ENCODE results near the gene GUCY2C.

Gene GUCY2C

GRCh38 chr12:14668591-14668990 lies 27.8 kb downstream of the GUCY2C start:
- H3K4me3 ChIP-seq (IDR thresholded peaks at IDR 0.05; ENCODE audit: insufficient read depth, low read depth, low read length), result no peak overlapping the region
- H3K4me1 ChIP-seq (ENCODE audit: low read depth, poor library complexity, severe bottlenecking), result no peaks in the 10 kb centered on the region
- H3K36me3 ChIP-seq (ENCODE audit: insufficient read depth), result no peaks in the 10 kb centered on the region
- TF ChIP-seq, protein P1, sequence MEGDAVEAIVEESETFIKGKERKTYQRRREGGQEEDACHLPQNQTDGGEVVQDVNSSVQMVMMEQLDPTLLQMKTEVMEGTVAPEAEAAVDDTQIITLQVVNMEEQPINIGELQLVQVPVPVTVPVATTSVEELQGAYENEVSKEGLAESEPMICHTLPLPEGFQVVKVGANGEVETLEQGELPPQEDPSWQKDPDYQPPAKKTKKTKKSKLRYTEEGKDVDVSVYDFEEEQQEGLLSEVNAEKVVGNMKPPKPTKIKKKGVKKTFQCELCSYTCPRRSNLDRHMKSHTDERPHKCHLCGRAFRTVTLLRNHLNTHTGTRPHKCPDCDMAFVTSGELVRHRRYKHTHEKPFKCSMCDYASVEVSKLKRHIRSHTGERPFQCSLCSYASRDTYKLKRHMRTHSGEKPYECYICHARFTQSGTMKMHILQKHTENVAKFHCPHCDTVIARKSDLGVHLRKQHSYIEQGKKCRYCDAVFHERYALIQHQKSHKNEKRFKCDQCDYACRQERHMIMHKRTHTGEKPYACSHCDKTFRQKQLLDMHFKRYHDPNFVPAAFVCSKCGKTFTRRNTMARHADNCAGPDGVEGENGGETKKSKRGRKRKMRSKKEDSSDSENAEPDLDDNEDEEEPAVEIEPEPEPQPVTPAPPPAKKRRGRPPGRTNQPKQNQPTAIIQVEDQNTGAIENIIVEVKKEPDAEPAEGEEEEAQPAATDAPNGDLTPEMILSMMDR (conservative IDR thresholded peaks at IDR 0.05; ENCODE audit: low read depth, low read length), result no peak
- no peak overlapping the region for H3K4me2 ChIP-seq
- H3K9ac ChIP-seq, result no peak overlapping the region
- H4K20me1 ChIP-seq (ENCODE audit: insufficient read depth), result no peaks in the 10 kb centered on the region
- H3K79me2 ChIP-seq (ENCODE audit: insufficient read depth, low read depth), result no peaks in the 10 kb centered on the region
- H2AFZ ChIP-seq (ENCODE audit: low read depth), result no peak overlapping the region
- no peaks in the 10 kb centered on the region for H3K27me3 ChIP-seq (ENCODE audit: insufficient read depth, low read depth)
- H3K27ac ChIP-seq, result no peak overlapping the region

GRCh38 chr12:14665354-14666348 lies 30.7 kb downstream of the GUCY2C start:
- Histone ChIP-seq H3K4me3 (IDR thresholded peaks at IDR 0.05; ENCODE audit: insufficient read depth, low read depth, low read length) (no peak overlapping the region), H2AFZ (ENCODE audit: low read depth) (no peak overlapping the region), H4K20me1 (ENCODE audit: insufficient read depth) (no peaks in the 10 kb centered on the region), H3K27me3 (ENCODE audit: insufficient read depth, low read depth) (no peaks in the 10 kb centered on the region), H3K9ac (no peak overlapping the region), H3K4me1 (ENCODE audit: low read depth, poor library complexity, severe bottlenecking) (no peaks in the 10 kb centered on the region), H3K27ac (no peak overlapping the region), H3K4me2 (no peak overlapping the region), H3K36me3 (ENCODE audit: insufficient read depth) (no peaks in the 10 kb centered on the region), H3K79me2 (ENCODE audit: insufficient read depth, low read depth) (no peaks in the 10 kb centered on the region)
- TF ChIP-seq, protein P1 (conservative IDR thresholded peaks at IDR 0.05; ENCODE audit: low read depth, low read length), result no peak

DNA sequence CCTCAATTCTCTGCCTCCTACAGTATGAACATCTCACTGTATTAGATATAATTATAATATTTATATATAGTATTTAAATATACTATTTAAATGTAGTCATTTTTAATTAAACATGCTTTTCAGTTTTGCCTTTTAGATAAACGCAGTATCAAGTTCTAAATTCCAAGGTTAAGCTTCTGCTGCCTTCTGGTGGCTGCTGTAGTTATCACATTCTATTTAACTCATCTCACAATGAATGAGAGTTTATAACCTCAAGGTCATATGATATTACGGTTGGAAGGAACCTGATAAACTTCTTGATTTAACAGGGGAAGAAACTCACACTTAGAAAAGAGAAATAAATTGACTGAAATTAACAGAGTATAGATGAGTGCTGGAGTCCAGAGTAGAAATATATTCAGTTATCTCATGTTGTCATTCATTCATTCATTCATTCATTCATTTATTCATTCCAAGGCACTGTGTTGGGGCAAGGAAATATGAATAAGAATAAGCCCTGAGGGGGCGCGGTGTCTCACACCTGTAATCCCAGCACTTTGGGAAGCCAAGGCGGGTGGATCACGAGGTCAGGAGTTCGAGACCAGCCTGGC lies 31.9 kb downstream of the GUCY2C start:
- H2AFZ ChIP-seq (ENCODE audit: low read depth), result no peak overlapping the region
- no peak overlapping the region for H3K4me3 ChIP-seq (IDR thresholded peaks at IDR 0.05; ENCODE audit: insufficient read depth, low read depth, low read length)
- no peaks in the 10 kb centered on the region for H3K27me3 ChIP-seq (ENCODE audit: insufficient read depth, low read depth)
- TF ChIP-seq, protein P1 (conservative IDR thresholded peaks at IDR 0.05; ENCODE audit: low read depth, low read length), result peak; percentile 43
- H3K4me1 ChIP-seq (ENCODE audit: low read depth, poor library complexity, severe bottlenecking), result no peaks in the 10 kb centered on the region
- no peaks in the 10 kb centered on the region for H3K36me3 ChIP-seq (ENCODE audit: insufficient read depth)
- H4K20me1 ChIP-seq (ENCODE audit: insufficient read depth), result no peaks in the 10 kb centered on the region
- no peak overlapping the region for H3K9ac ChIP-seq
- H3K4me2 ChIP-seq, result no peak overlapping the region
- H3K79me2 ChIP-seq (ENCODE audit: insufficient read depth, low read depth), result no peaks in the 10 kb centered on the region
- H3K27ac ChIP-seq, result no peak overlapping the region

DNA sequence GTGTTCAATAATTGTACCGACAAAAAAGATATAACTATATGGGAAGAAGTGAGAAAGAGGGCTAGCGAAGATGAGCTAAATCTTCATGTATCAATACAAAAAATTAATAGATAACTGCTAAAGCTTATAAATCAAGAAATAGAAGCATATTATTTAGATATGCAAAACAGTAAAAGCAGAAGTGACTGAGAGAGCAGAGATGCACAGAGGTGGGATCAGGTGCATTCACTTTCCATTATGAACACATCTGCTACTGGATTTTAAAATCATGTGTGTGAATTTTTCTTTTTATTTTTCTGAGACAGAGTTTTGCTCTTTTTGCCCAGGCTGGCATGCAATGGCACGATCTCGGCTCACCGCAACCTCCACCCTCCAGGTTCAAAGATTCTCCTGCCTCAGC lies 33.4 kb downstream of the GUCY2C start:
- H3K9ac ChIP-seq, result no peak overlapping the region
- no peak overlapping the region for H3K4me2 ChIP-seq
- H3K27me3 ChIP-seq (ENCODE audit: insufficient read depth, low read depth), result no peaks in the 10 kb centered on the region
- H3K4me3 ChIP-seq (IDR thresholded peaks at IDR 0.05; ENCODE audit: insufficient read depth, low read depth, low read length), result no peak overlapping the region
- no peaks in the 10 kb centered on the region for H3K36me3 ChIP-seq (ENCODE audit: insufficient read depth)
- no peak overlapping the region for H2AFZ ChIP-seq (ENCODE audit: low read depth)
- TF ChIP-seq, protein P1 (conservative IDR thresholded peaks at IDR 0.05; ENCODE audit: low read depth, low read length), result no peak
- no peaks in the 10 kb centered on the region for H3K79me2 ChIP-seq (ENCODE audit: insufficient read depth, low read depth)
- H4K20me1 ChIP-seq (ENCODE audit: insufficient read depth), result no peaks in the 10 kb centered on the region
- no peak overlapping the region for H3K27ac ChIP-seq
- no peaks in the 10 kb centered on the region for H3K4me1 ChIP-seq (ENCODE audit: low read depth, poor library complexity, severe bottlenecking)

All from KMS-11 (cell line).